Left ventricle myocardium inferior (tissue), 1 donor: ENCODE data around the gene IQCE. TPM values are rescaled to one million over a fixed set of nuclear protein-coding genes. Genes with fewer than 3 reads are reported as not detected.

Source experiments
- DNase-seq: peaks from one replicate; pipeline ENCODE4 v3.0.0-alpha.2; 2020
- H3K27ac ChIP-seq: fragments of 200-600 bp; replicated peaks from 2 replicates; pipeline ENCODE4 v1.8.0; 2021
- H3K27me3 ChIP-seq: fragments of 200-600 bp; 2 replicates; pipeline ENCODE4 v1.8.0; 2021; ENCODE audit warnings: low read depth
- H3K36me3 ChIP-seq: fragments of 200-600 bp; 2 replicates; pipeline ENCODE4 v1.8.0; 2021
- H3K4me1 ChIP-seq: fragments of 200-600 bp; 2 replicates; pipeline ENCODE4 v1.8.0; 2021
- H3K4me3 ChIP-seq: fragments of 200-600 bp; 2 replicates; pipeline ENCODE4 v1.8.0; 2021; ENCODE audit warnings: mild to moderate bottlenecking, moderate library complexity
- H3K9me3 ChIP-seq: fragments of 200-600 bp; replicated peaks from 2 replicates; pipeline ENCODE4 v1.8.0; 2021
- intact Hi-C: fragments of 100-400 bp; cut with micrococcal nuclease; formaldehyde crosslinking; loops from one replicate; pipeline ENCODE4 v1.11.0; 2022
- total RNA-seq: library from RNA; stranded (reverse); fragmentation: NEBNext Ultra II Directional; extraction: Animal tissue kit (Norgen Biotek cat#: 25700); gene quantifications from one replicate; pipeline ENCODE4 v1.2.1, GENCODE V29; 2021
- TF ChIP-seq, protein P1 (sequence below): fragments of 200-600 bp; IDR thresholded peaks from 2 replicates; pipeline ENCODE4 v1.8.0; 2021; ENCODE audit warnings: antibody characterized with exemption, mild to moderate bottlenecking, borderline replicate concordance
- donor health status: DM: no; HTN: yes; CAD: no; lungs with severe emphysema.

Gene IQCE
- total RNA-seq, 1 donor from 2014 or later = 11.5 TPM

DNA sequence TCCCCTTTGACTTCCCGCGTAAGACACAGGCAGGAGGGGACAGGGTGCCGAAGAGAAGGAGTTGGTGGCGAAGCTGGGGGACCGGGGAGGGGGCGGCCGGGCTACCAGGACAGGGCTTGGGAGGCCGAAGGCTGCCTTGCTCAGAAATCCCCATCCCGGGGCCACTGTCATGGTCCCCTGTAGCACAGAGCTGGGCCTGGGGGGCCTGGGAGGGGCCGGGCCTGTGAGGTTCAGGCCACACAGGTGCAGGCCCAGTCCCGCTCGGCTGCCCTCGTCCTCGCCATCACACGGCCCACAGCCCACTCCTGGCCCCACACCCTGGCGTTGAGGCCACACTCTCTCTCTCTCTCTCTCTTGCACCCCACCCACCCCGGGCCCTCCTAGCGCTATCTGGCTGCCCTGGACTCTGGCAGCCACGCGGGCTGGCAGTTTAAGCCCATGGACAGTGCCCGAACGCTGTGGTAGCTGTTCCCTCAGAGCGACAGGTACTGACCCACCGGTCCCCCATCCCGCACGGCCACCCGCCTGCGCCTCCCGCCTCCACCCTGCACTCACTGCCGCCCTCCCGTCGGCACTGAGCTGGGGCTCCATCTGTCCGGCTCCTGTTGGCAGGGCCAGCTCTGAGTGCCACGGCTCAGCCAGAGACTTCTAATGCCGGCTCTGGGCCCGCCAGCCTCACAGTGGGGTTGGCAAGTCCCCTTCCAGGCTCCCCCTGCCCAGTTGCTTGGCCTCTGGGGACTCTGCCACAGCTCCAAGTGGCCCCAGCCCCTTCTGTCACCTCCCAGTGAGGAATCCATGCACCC is 101.0 kb downstream of the IQCE start:
- Histone ChIP-seq H3K27me3 (no peaks in the 10 kb centered on the region), H3K9me3 (no peaks in the 10 kb centered on the region), H3K36me3 (peaks cover 22% of the 10 kb centered on the region), H3K4me3 (no peak overlapping the region), H3K27ac (no peak overlapping the region), H3K4me1 (peaks cover 21% of the 10 kb centered on the region)
- DNase-seq = no peak
- TF ChIP-seq, protein P1, sequence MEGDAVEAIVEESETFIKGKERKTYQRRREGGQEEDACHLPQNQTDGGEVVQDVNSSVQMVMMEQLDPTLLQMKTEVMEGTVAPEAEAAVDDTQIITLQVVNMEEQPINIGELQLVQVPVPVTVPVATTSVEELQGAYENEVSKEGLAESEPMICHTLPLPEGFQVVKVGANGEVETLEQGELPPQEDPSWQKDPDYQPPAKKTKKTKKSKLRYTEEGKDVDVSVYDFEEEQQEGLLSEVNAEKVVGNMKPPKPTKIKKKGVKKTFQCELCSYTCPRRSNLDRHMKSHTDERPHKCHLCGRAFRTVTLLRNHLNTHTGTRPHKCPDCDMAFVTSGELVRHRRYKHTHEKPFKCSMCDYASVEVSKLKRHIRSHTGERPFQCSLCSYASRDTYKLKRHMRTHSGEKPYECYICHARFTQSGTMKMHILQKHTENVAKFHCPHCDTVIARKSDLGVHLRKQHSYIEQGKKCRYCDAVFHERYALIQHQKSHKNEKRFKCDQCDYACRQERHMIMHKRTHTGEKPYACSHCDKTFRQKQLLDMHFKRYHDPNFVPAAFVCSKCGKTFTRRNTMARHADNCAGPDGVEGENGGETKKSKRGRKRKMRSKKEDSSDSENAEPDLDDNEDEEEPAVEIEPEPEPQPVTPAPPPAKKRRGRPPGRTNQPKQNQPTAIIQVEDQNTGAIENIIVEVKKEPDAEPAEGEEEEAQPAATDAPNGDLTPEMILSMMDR = no peak
- intact Hi-C loops = no loop called here

DNA sequence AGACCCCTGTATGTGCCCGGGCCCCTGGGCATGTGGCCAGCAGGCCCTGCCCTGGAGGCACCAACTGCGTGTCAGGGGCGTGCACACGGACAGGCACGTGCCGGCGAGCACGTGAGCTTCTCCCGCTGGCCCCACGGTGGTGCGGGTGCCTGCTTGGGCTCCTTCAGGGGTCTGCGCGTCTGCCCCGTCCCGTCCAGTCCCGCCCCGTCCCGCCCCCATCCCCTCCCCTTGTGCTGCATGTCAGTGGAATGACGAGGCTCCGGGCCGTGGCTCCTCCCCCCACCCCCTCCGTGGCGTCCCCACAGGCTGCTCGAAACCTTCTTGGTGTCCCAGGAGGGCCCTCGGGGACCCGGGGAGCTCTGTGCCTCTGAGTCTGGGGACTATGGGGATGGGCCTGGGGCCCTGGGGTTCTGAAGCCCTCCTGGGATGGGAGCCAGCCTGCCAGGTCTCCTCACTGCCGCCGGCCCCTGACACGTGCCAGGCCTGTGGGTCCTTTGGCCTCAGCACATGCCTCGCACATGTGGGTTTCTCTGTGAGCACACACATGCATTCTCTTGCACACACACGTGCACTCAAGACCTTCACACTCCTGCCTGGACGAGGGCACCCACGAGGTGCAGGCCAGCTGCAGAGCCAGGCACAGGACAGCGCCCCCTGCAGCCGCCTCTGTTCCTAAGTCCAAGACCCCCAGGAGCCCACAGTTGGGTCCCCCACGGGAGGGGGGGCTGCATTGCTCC is 101.7 kb downstream of the IQCE start:
- no peak for DNase-seq
- Histone ChIP-seq H3K36me3 (peaks cover 22% of the 10 kb centered on the region), H3K9me3 (no peaks in the 10 kb centered on the region), H3K4me1 (peaks cover 26% of the 10 kb centered on the region), H3K27ac (no peak overlapping the region), H3K4me3 (no peak overlapping the region), H3K27me3 (no peaks in the 10 kb centered on the region)
- intact Hi-C loops = no loop called here
- TF ChIP-seq, protein P1 = no peak

DNA sequence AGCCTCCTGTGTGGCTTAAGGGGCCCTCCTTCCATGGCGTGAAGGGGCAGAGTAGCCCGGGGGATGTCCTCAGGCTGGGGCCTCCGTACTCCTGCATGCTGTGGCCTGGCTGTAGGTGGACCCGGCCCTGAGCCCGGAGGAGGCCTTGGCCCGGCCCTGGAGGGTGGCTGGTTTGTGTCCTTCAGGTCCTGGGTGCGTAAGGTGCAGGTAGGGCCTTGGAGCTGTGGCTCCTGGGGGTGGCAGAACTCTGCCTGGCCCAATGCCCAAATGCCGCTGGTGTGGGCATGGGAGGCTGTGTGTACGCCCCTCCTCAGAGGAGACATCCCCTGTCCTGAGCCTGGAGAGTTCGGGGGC is 102.3 kb downstream of the IQCE start:
- TF ChIP-seq, protein P1 = no peak
- H3K27me3 ChIP-seq = no peaks in the 10 kb centered on the region
- intact Hi-C loops = no loop called here
- peaks cover 31% of the 10 kb centered on the region for H3K4me1 ChIP-seq
- no peak overlapping the region for H3K27ac ChIP-seq
- peaks cover 21% of the 10 kb centered on the region for H3K36me3 ChIP-seq
- no peak for DNase-seq
- H3K9me3 ChIP-seq = no peaks in the 10 kb centered on the region
- H3K4me3 ChIP-seq = no peak overlapping the region

DNA sequence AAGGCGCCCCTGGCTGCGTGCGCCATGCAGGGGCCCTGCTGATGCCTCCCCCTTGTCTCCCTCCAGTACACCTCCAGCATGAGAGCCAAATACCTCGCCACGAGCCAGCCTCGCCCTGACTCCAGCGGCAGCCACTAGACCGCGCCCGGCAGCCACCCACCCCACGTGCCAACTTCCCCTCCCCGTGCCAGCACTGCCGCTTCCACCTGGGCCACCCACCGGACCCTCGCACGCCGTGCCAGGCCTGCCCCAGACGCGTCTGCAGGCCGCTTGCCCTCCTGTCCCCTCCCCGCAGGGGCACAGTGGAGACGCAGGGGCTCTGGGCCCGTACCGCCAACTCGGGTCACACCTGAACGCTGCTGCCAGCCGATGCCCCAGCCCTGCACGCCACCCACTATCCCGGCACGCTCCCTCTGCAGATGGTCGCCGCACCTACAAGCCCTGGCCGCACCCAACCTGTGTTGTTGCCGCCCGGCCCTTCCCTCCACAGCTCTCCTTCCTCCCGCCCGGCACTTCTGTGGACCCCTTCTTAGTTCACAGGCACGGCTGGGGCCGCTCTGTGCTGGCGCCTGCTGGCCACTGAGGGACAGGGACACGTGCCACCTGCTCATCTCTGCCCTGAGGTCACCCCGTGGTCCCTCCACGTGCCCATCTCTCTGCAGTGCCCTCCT is 103.0 kb downstream of the IQCE start:
- H3K9me3 ChIP-seq = peaks cover 2% of the 10 kb centered on the region
- intact Hi-C loops = no loop called here
- no peak overlapping the region for H3K27ac ChIP-seq
- no peak for DNase-seq
- no peak overlapping the region for H3K4me3 ChIP-seq
- peaks cover 33% of the 10 kb centered on the region for H3K4me1 ChIP-seq
- H3K27me3 ChIP-seq = no peaks in the 10 kb centered on the region
- peaks cover 15% of the 10 kb centered on the region for H3K36me3 ChIP-seq
- TF ChIP-seq, protein P1 = no peak

DNA sequence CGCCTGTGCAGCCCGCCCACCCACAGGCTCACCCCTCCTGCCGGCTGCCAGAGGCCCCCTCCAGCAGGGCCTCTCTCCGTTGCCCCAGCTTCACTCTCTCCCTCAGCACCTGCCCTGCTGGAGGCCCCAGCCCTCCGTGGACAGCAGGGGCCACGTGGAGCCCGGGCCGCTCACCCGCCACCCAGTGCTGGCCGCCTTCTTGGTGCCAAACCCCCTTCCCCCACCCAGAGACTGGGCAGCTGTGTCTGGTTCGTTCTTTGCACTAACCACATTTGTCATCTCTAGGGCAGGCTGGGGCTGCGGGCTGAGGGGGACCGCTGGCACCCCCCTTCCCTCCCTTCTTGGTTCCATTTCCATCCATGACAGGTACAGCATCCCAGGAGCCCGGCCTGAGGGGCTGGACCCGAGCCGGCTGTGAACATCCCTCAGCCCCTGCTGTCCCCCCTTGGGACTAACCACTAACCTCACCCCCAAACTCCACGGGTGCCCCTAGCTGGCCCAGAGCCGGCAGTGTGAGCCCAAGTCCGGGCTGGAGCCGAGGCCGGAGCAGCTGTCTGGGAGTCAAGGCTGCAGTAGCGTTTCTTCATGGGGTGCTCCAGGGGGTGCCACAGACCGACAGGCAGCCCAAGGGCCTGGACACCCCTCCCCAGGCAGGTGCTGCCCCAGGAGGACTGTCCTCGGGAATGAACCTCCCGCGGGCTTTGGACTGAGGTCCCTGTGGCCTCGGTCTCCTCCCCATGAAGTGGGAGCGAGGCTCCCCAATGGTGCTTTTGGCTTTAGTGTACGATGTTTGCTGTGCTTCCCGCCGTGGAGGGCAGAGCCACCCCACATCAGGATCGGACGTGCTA is 103.7 kb downstream of the IQCE start:
- Histone ChIP-seq H3K9me3 (peaks cover 5% of the 10 kb centered on the region), H3K4me1 (peaks cover 33% of the 10 kb centered on the region), H3K27ac (peak overlapping the region; percentile 63), H3K27me3 (no peaks in the 10 kb centered on the region), H3K4me3 (no peak overlapping the region), H3K36me3 (peaks cover 12% of the 10 kb centered on the region)
- TF ChIP-seq, protein P1 = no peak
- intact Hi-C loops = no loop called here
- DNase-seq = no peak
